Neutrophil (primary cell): Measurements from ENCODE around the gene SSH2.
"Not testable (repeated sequence)": the region's sequence is repeated elsewhere in the genome, so short reads cannot be mapped to it uniquely, and the experiment has no call there.

ENCODE experiments used
- H3K27ac ChIP-seq: fragments of 200-600 bp; sonication (generic); 2 replicates; pipeline ENCODE4 v1.5.1; 2016; ENCODE audit warnings: mild to moderate bottlenecking, moderate library complexity
- H3K27me3 ChIP-seq: fragments of 200-600 bp; sonication (generic); 2 replicates; pipeline ENCODE4 v1.6.0; 2016; ENCODE audit warnings: mild to moderate bottlenecking
- H3K36me3 ChIP-seq: fragments of 200-600 bp; sonication (generic); 2 replicates; pipeline ENCODE4 v1.5.1; 2017
- H3K4me1 ChIP-seq, 2 experiments: fragments of 200-600 bp in 1 of 2; sonication (generic) in 1 of 2; 1 replicate in 1 of 2; 2 replicates in 1 of 2; pipeline versions ENCODE4 v1.5.1 to v1.6.1; 2013 to 2016; ENCODE audit warnings: low read depth in 1 of 2, low read length in 1 of 2, mild to moderate bottlenecking in 1 of 2, moderate library complexity in 1 of 2; ENCODE audit not compliant: control insufficient read depth in 1 of 2, insufficient read depth in 1 of 2
- H3K4me3 ChIP-seq, 2 experiments: fragments of 200-600 bp in 1 of 2; sonication (generic) in 1 of 2; 1 replicate in 1 of 2; 2 replicates in 1 of 2; pipeline ENCODE4 v1.5.1; 2013 to 2016; ENCODE audit warnings: low read depth in 1 of 2, low read length in 1 of 2, mild to moderate bottlenecking in 1 of 2, moderate library complexity in 1 of 2
- H3K9me3 ChIP-seq: fragments of 200-600 bp; sonication (generic); 2 replicates; pipeline ENCODE4 v1.5.1; 2016
- TF ChIP-seq, protein P1 (sequence below): fragments of 200-600 bp; sonication (generic); IDR thresholded peaks from 2 replicates; pipeline ENCODE4 v1.5.1; 2016; ENCODE audit warnings: antibody characterized with exemption

Gene SSH2

DNA sequence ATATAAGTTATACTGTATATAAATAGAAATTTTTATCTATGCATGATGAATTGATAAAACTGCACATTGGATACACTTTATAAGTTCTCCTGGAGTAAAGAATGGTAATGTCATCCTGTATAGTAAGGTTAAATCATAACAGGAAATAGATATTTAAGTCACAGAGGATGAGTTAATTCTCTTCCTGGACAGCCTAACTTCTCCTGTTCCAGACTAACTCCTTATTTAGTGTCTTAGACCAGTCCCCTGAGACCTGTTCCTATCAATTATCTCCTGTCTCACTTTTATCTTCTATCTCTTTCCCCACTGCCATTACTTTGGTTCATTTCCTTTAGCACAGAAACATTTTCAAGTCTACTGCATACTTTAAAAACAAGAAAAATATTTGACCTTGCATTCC, 46.5 kb downstream of the SSH2 start:
- Histone ChIP-seq H3K9me3 (no peaks in the 10 kb centered on the region), H3K36me3 (no peaks in the 10 kb centered on the region), H3K27ac (peak overlapping the region; percentile 58), H3K4me1 (peaks cover 28 to 33% of the 10 kb centered on the region in 2 experiments), H3K27me3 (no peaks in the 10 kb centered on the region), H3K4me3 (no peak overlapping the region)
- TF ChIP-seq, protein P1, sequence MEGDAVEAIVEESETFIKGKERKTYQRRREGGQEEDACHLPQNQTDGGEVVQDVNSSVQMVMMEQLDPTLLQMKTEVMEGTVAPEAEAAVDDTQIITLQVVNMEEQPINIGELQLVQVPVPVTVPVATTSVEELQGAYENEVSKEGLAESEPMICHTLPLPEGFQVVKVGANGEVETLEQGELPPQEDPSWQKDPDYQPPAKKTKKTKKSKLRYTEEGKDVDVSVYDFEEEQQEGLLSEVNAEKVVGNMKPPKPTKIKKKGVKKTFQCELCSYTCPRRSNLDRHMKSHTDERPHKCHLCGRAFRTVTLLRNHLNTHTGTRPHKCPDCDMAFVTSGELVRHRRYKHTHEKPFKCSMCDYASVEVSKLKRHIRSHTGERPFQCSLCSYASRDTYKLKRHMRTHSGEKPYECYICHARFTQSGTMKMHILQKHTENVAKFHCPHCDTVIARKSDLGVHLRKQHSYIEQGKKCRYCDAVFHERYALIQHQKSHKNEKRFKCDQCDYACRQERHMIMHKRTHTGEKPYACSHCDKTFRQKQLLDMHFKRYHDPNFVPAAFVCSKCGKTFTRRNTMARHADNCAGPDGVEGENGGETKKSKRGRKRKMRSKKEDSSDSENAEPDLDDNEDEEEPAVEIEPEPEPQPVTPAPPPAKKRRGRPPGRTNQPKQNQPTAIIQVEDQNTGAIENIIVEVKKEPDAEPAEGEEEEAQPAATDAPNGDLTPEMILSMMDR: no peak

DNA sequence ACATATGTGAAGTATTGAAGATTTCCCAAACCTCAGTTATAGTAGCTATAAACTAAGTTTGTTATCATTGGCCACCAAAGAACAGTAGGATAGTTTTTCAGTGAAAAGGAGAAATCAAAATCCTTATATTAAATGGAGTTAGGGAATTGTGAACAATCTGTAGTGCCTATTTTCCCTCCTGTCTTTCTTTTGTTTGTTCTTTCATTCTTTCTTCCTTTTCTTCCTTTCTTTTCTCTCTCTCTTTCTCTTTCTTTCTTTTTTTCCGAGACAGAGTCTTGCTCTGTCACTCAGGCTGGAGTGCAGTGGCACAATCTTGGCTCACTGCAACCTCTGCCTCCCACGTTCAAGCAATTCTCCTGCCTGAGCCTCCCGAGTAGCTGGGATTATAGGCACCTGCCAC, 48.8 kb downstream of the SSH2 start:
- Histone ChIP-seq H3K27ac (no peak overlapping the region), H3K9me3 (no peaks in the 10 kb centered on the region), H3K4me3 (no peak overlapping the region), H3K4me1 (peaks cover 28 to 33% of the 10 kb centered on the region in 2 experiments), H3K27me3 (no peaks in the 10 kb centered on the region), H3K36me3 (no peaks in the 10 kb centered on the region)
- TF ChIP-seq, protein P1: no peak

DNA sequence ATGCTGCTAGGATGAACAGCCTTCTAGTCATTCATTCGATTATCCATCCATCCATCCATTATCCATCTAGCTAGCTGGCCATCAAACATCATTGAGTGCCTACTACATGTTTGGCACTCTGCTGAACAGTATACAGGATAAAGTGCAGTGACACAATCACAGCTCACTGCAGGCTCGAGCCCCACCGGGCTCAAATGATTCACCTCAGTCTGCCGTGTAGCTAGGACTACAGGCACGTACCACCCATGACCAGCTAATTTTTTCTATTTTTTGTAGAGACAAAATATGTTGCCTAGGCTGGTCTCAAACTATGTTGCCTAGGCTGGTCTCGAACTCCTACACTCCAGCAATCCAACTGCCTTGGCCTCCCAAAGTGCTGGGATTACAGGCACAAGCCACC, 50.0 kb downstream of the SSH2 start:
- no peak overlapping the region for H3K27ac ChIP-seq
- TF ChIP-seq, protein P1: no peak

DNA sequence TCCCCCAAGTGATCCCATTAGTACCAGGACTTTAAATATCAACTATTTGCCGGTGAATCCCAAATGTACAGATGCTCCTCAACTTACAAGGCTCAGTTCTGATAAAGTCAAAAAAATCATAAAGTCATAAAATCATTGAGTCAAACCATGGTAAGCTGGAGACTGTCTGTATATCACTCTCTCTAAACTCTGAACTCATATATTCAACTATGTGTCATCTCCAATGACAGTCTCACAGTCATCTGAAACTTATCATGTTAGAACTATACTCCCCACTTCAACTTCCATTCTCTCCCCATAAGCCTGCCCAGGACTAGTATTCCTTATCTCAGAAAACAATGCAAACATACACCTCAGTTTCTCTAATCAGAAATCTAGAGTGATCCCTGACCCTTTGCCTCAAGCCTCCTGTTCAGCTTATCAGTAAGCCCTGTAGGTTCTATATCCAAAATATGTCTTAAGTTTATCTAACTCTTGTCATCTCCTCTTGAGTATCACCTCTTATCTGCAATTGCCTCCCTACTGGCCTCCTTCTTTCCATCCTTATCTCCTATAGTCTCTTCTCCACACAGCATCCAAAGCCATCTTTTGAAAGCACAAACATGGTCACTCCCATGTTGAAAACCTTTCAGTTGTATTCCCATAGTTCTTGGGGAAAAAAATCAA, 55.0 kb downstream of the SSH2 start:
- Histone ChIP-seq H3K4me1 (peaks cover 5 to 20% of the 10 kb centered on the region in 2 experiments), H3K9me3 (no peaks in the 10 kb centered on the region), H3K4me3 (no peak overlapping the region), H3K27ac (peak overlapping the region; percentile 53), H3K27me3 (no peaks in the 10 kb centered on the region), H3K36me3 (no peaks in the 10 kb centered on the region)
- TF ChIP-seq, protein P1: no peak

More for the DNA sequence above, 50.0 kb downstream of the SSH2 start:
- no peaks in the 10 kb centered on the region for H3K9me3 ChIP-seq
- H3K4me3 ChIP-seq: no peak overlapping the region
- peaks cover 21% of the 10 kb centered on the region in 2 experiments for H3K4me1 ChIP-seq
- no peaks in the 10 kb centered on the region for H3K27me3 ChIP-seq
- H3K36me3 ChIP-seq: no peaks in the 10 kb centered on the region

DNA sequence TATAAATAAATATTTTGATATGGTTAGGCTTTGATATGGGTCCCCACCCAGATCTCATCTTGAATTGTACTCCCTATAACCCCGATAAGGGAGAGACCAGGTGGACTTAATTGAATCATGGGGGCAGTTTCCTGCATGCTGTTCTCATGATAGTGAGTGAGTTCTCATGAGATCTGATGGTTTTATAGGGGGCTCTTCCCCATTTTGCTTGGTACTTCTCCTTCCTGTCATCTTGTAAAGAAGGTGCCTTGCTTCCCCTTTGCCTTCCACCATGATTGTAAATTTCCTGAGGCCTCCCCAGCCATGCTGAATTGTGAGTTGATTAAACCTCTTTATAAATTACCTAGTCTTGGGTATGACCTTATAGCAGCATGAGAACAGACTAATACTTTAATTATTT, 55.7 kb downstream of the SSH2 start:
- not testable (repeated sequence) for H3K9me3 ChIP-seq, H3K27me3 ChIP-seq, H3K36me3 ChIP-seq, H3K4me3 ChIP-seq
- Histone ChIP-seq H3K27ac (peak overlapping the region; percentile 53), H3K4me1 (peaks cover 8 to 21% of the 10 kb centered on the region in 2 experiments)

DNA sequence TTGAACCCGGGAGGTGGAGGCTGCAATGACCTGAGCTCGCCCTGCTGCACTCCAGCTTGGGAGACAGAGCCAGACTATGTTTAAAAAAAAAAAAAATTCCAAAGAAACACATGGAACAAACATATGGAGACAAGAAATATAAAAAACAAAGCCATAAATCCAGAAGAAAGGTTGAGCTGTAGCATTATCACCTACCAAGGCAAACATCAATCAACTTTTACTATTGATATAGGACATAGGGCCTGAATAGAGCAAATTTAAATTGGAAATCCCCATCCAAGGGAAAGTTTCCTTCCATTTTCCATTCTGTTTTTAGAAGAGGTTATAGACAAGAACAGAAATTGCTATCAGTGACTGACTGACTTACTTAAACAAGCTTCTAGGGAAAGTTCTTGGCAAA, 56.6 kb downstream of the SSH2 start:
- Histone ChIP-seq H3K9me3 (no peaks in the 10 kb centered on the region), H3K36me3 (no peaks in the 10 kb centered on the region), H3K4me1 (peaks cover 16 to 25% of the 10 kb centered on the region in 2 experiments), H3K27me3 (no peaks in the 10 kb centered on the region), H3K4me3 (no peak overlapping the region), H3K27ac (peak overlapping the region; percentile 53)
- TF ChIP-seq, protein P1: no peak
